GM12801 (cell line): ENCODE measurements around the gene CCDC9B.

Experiments
- CTCF ChIP-seq: IDR thresholded peaks from one replicate; pipeline ENCODE4 v1.5.1; 2011; ENCODE audit warnings: control low read depth; ENCODE audit not compliant: insufficient read length; ENCODE audit errors: extremely low read depth

The CCDC9B gene

GRCh38 chr15:40342416-40343320, 1.9 kb upstream of the CCDC9B start:
- TF ChIP-seq CTCF = no peak

- no peak for TF ChIP-seq CTCF
These were observed 550 bp downstream of the CCDC9B start for GRCh38 chr15:40340038-40340739.

- TF ChIP-seq CTCF = no peak
These were observed 1.2 kb downstream of the CCDC9B start for GRCh38 chr15:40339621-40339945.

- no peak for TF ChIP-seq CTCF
These were observed 1.7 kb downstream of the CCDC9B start for GRCh38 chr15:40338921-40339620.

- no peak for TF ChIP-seq CTCF
These were observed 2.6 kb downstream of the CCDC9B start for GRCh38 chr15:40338041-40338657.

- no peak for TF ChIP-seq CTCF
These were observed 3.1 kb downstream of the CCDC9B start for GRCh38 chr15:40337597-40337996.

- no peak for TF ChIP-seq CTCF
These were observed 4.0 kb downstream of the CCDC9B start for GRCh38 chr15:40336744-40337122.
